HG02623 (cell line): ENCODE results near the gene MPDU1.

Experiments
- ATAC-seq: cut with Tn5 transposase; IDR thresholded peaks from one replicate; pipeline ENCODE4 v1.9.1; 2021; ENCODE audit warnings: moderate library complexity; ENCODE audit not compliant: unreplicated experiment

The MPDU1 gene

GRCh38 chr17:7583253-7584109 is at the start of gene MPDU1:
TSS of gene MPDU1 (plus strand) at chr17:7583852. CDS start at chr17:7583863, 11 bp downstream.
- peak; percentile 69 for ATAC-seq

- ATAC-seq: no peak
Measured at GRCh38 chr17:7538050-7538449, 45.6 kb upstream of the MPDU1 start.

- ATAC-seq: no peak
Measured at GRCh38 chr17:7538891-7539545, 44.6 kb upstream of the MPDU1 start.

- no peak for ATAC-seq
Measured at GRCh38 chr17:7541074-7541621, 42.5 kb upstream of the MPDU1 start.

GRCh38 chr17:7544911-7545310 is 38.7 kb upstream of the MPDU1 start:
- ATAC-seq: no peak

GRCh38 chr17:7548585-7549400 is 34.9 kb upstream of the MPDU1 start, which contains the start of gene TNFSF12:
TSS of gene TNFSF12 (plus strand) at chr17:7549058. CDS start at chr17:7549154, 96 bp downstream.
- no peak for ATAC-seq

GRCh38 chr17:7549401-7550055 is 34.1 kb upstream of the MPDU1 start:
- no peak for ATAC-seq

- ATAC-seq: no peak
Measured at GRCh38 chr17:7550344-7550743, 33.3 kb upstream of the MPDU1 start.

- no peak for ATAC-seq
Measured at GRCh38 chr17:7551396-7551795, 32.3 kb upstream of the MPDU1 start.

- ATAC-seq: peak; percentile 63
Measured at GRCh38 chr17:7552621-7553051, 31.0 kb upstream of the MPDU1 start.

- ATAC-seq: no peak
Measured at GRCh38 chr17:7553356-7553755, 30.3 kb upstream of the MPDU1 start.

- no peak for ATAC-seq
Measured at GRCh38 chr17:7555320-7555948, 28.2 kb upstream of the MPDU1 start.

- ATAC-seq: no peak
Measured at GRCh38 chr17:7556627-7557026, 27.0 kb upstream of the MPDU1 start.

GRCh38 chr17:7557147-7557764 is 26.4 kb upstream of the MPDU1 start:
- no peak for ATAC-seq

- ATAC-seq: no peak
Measured at GRCh38 chr17:7557775-7558543, 25.7 kb upstream of the MPDU1 start.

- ATAC-seq: no peak
Measured at GRCh38 chr17:7558544-7559319, 24.9 kb upstream of the MPDU1 start, which contains the start of gene TNFSF13. TSS of gene TNFSF13 (plus strand) at chr17:7558750. CDS start at chr17:7559040, 290 bp downstream.

- no peak for ATAC-seq
Measured at GRCh38 chr17:7559320-7560171, 24.1 kb upstream of the MPDU1 start.
